Activated T-cell treated with anti-CD3 and anti-CD28 coated beads, Interleukin-2, amount 50 U/mL, for 24 hours (primary cell): ENCODE data around the gene SCG5.

Experiments
- DNase-seq: peaks from one replicate; pipeline ENCODE4 v3.0.0-alpha.2; 2020
- H3K27ac Mint-ChIP-seq: 2 replicates; pipeline ENCODE4 v1.8.0; 2020; ENCODE audit warnings: mild to moderate bottlenecking, mixed read lengths
- H3K27me3 Mint-ChIP-seq: 2 replicates; pipeline ENCODE4 v1.8.0; 2020; ENCODE audit warnings: mixed read lengths
- H3K36me3 Mint-ChIP-seq: 2 replicates; pipeline ENCODE4 v1.8.0; 2020; ENCODE audit warnings: low read depth, mixed read lengths
- H3K4me1 Mint-ChIP-seq: 2 replicates; pipeline ENCODE4 v1.8.0; 2020; ENCODE audit warnings: low read depth, mixed read lengths
- H3K4me3 Mint-ChIP-seq: 2 replicates; pipeline ENCODE4 v1.8.0; 2020; ENCODE audit warnings: mild to moderate bottlenecking, moderate library complexity, mixed read lengths
- H3K9me3 Mint-ChIP-seq: 2 replicates; pipeline ENCODE4 v1.8.0; 2020; ENCODE audit warnings: mixed read lengths

The SCG5 gene

DNA sequence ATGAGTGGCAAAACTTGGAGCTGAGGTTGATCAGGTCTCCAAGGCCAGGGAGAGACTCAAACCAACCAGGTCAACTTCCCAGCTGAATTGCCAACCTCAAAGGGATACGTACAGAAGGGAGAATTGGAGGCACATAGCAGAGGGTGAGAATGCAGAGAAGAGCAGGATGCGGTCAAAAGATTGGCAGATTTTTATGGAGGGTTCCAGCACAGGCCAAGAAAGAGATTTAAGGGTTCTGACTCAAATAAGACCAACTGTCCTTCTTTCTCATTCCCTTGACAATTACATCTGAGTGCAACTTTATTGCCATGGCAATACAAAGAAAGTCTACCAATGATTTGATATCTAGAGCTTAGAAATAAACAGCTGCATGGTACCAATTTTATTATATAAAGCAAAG, 33.2 kb downstream of the SCG5 start:
- DNase-seq: no peak
- H3K4me1 Mint-ChIP-seq: no peaks in the 10 kb centered on the region
- H3K27me3 Mint-ChIP-seq: no peaks in the 10 kb centered on the region
- H3K36me3 Mint-ChIP-seq: no peaks in the 10 kb centered on the region
- H3K27ac Mint-ChIP-seq: no peak overlapping the region
- no peaks in the 10 kb centered on the region for H3K9me3 Mint-ChIP-seq
- no peak overlapping the region for H3K4me3 Mint-ChIP-seq

DNA sequence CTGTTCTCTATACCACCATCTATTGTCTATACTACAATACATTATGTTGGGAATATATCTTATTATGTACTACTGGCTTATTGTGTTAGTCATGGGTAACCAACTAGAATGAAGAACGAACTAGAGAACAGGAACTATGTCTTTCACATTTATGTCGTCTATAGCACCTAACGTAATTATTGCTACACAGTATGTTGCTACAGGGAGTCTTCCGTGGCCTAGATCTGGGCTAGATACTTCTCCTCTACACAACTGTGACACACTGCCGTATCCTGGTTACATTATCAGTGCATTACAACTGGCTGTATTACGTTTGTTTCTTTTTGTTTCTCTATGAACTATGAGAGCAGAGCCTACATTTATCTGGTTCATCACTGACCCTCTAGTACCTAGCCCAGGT, 34.0 kb downstream of the SCG5 start:
- Mint-ChIP-seq H3K4me3 (no peak overlapping the region), H3K27me3 (no peaks in the 10 kb centered on the region), H3K9me3 (no peaks in the 10 kb centered on the region), H3K36me3 (no peaks in the 10 kb centered on the region), H3K4me1 (no peaks in the 10 kb centered on the region), H3K27ac (no peak overlapping the region)
- DNase-seq: no peak

- H3K4me1 Mint-ChIP-seq: no peaks in the 10 kb centered on the region
These were observed 34.7 kb downstream of the SCG5 start for GRCh38 chr15:32676169-32676568.

GRCh38 chr15:32677238-32677750, 35.8 kb downstream of the SCG5 start:
- Mint-ChIP-seq H3K9me3 (no peaks in the 10 kb centered on the region), H3K4me3 (no peak overlapping the region), H3K27ac (no peak overlapping the region), H3K27me3 (no peaks in the 10 kb centered on the region), H3K36me3 (no peaks in the 10 kb centered on the region), H3K4me1 (no peaks in the 10 kb centered on the region)
- no peak for DNase-seq

More at GRCh38 chr15:32676169-32676568, 34.7 kb downstream of the SCG5 start:
- H3K27ac Mint-ChIP-seq: no peak overlapping the region
- H3K9me3 Mint-ChIP-seq: no peaks in the 10 kb centered on the region
- H3K4me3 Mint-ChIP-seq: no peak overlapping the region
- H3K36me3 Mint-ChIP-seq: no peaks in the 10 kb centered on the region
- no peak for DNase-seq
- H3K27me3 Mint-ChIP-seq: no peaks in the 10 kb centered on the region

- DNase-seq: no peak
- Mint-ChIP-seq H3K36me3 (no peaks in the 10 kb centered on the region), H3K4me3 (no peak overlapping the region), H3K4me1 (peaks cover 5% of the 10 kb centered on the region), H3K27ac (no peak overlapping the region), H3K9me3 (no peaks in the 10 kb centered on the region), H3K27me3 (no peaks in the 10 kb centered on the region)
These were observed 37.8 kb downstream of the SCG5 start for GRCh38 chr15:32679298-32679690.

GRCh38 chr15:32682569-32682968, 41.1 kb downstream of the SCG5 start:
- DNase-seq: no peak

GRCh38 chr15:32682977-32683630, 41.6 kb downstream of the SCG5 start:
- peaks cover 8% of the 10 kb centered on the region for H3K4me1 Mint-ChIP-seq
- no peak overlapping the region for H3K27ac Mint-ChIP-seq
- H3K4me3 Mint-ChIP-seq: no peak overlapping the region
- no peaks in the 10 kb centered on the region for H3K36me3 Mint-ChIP-seq
- DNase-seq: no peak
- no peaks in the 10 kb centered on the region for H3K27me3 Mint-ChIP-seq
- H3K9me3 Mint-ChIP-seq: no peaks in the 10 kb centered on the region

More at GRCh38 chr15:32682569-32682968, 41.1 kb downstream of the SCG5 start:
- Mint-ChIP-seq H3K27me3 (no peaks in the 10 kb centered on the region), H3K36me3 (no peaks in the 10 kb centered on the region), H3K4me1 (peaks cover 8% of the 10 kb centered on the region), H3K9me3 (no peaks in the 10 kb centered on the region), H3K27ac (no peak overlapping the region), H3K4me3 (no peak overlapping the region)

GRCh38 chr15:32683906-32684584, 42.5 kb downstream of the SCG5 start:
- no peak for DNase-seq
- no peaks in the 10 kb centered on the region for H3K27me3 Mint-ChIP-seq
- H3K27ac Mint-ChIP-seq: no peak overlapping the region
- no peak overlapping the region for H3K4me3 Mint-ChIP-seq
- peaks cover 8% of the 10 kb centered on the region for H3K4me1 Mint-ChIP-seq
- no peaks in the 10 kb centered on the region for H3K9me3 Mint-ChIP-seq
- no peaks in the 10 kb centered on the region for H3K36me3 Mint-ChIP-seq

DNA sequence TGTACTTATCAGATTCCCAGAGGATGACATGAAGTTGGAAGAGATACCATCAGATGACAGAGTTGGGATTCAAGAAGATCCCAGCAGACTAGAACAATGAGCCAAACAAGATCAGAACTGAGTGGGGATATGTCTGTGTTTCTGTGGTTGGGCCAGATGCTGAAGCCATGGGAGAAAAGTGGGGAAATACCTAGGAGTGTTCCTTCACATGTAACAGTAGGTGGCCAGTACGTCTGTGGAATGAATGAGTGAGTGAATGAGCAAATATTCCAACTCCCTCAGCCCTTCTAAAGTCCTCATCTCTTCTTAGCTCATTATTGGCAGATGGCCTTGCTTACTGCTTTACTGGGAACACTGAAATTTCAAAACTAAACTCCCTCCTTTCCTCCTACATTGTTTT, 44.1 kb downstream of the SCG5 start:
- Mint-ChIP-seq H3K27me3 (no peaks in the 10 kb centered on the region), H3K36me3 (no peaks in the 10 kb centered on the region), H3K9me3 (no peaks in the 10 kb centered on the region), H3K4me3 (no peak overlapping the region), H3K27ac (no peak overlapping the region), H3K4me1 (peaks cover 8% of the 10 kb centered on the region)
- no peak for DNase-seq

DNA sequence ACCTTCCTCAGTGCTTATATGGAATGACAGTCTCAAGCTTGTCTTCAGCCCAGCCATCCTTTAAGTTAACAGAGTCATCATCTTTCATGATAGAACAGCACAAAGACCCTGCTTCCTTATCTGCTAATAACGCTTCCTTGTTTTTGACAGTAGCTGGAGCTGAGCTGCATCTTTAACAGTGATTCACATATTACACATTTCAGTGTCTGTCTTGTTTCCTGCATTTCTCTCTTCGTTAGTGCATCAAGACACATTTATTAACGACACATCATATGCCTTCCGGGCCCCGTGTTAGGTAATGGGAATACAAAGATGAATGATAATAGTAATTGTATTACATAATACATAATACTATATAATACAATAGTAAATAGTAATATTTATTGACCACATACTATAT, 46.0 kb downstream of the SCG5 start:
- H3K4me1 Mint-ChIP-seq: peaks cover 8% of the 10 kb centered on the region
- H3K4me3 Mint-ChIP-seq: no peak overlapping the region
- H3K36me3 Mint-ChIP-seq: no peaks in the 10 kb centered on the region
- no peak overlapping the region for H3K27ac Mint-ChIP-seq
- H3K9me3 Mint-ChIP-seq: no peaks in the 10 kb centered on the region
- no peaks in the 10 kb centered on the region for H3K27me3 Mint-ChIP-seq
- no peak for DNase-seq

DNA sequence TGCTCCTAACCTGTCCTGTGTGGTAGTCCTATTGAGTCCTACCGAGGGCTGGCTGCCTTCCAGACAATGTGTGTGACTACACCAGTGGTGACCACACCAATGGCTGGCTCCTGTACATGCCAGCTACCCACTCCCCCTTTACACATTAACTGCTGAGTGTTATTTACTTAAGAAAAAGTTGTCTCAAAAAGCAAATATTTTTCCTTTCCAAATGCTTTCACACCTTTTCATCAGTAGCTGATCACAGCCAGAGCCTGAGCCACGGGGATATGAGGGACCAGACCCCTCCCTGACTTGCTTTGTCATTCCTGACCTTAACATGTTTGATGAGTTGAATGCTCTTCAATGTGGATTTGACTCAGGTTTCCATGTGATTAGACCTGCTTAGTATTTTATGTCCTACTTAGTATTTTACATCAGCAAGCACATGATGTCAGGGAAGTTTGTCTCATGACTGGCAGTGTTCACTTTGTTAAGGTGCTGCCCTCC, 46.7 kb downstream of the SCG5 start:
- H3K4me3 Mint-ChIP-seq: no peak overlapping the region
- H3K27ac Mint-ChIP-seq: no peak overlapping the region
- DNase-seq: no peak
- H3K4me1 Mint-ChIP-seq: peaks cover 8% of the 10 kb centered on the region
- H3K36me3 Mint-ChIP-seq: no peaks in the 10 kb centered on the region
- no peaks in the 10 kb centered on the region for H3K9me3 Mint-ChIP-seq
- H3K27me3 Mint-ChIP-seq: no peaks in the 10 kb centered on the region

DNA sequence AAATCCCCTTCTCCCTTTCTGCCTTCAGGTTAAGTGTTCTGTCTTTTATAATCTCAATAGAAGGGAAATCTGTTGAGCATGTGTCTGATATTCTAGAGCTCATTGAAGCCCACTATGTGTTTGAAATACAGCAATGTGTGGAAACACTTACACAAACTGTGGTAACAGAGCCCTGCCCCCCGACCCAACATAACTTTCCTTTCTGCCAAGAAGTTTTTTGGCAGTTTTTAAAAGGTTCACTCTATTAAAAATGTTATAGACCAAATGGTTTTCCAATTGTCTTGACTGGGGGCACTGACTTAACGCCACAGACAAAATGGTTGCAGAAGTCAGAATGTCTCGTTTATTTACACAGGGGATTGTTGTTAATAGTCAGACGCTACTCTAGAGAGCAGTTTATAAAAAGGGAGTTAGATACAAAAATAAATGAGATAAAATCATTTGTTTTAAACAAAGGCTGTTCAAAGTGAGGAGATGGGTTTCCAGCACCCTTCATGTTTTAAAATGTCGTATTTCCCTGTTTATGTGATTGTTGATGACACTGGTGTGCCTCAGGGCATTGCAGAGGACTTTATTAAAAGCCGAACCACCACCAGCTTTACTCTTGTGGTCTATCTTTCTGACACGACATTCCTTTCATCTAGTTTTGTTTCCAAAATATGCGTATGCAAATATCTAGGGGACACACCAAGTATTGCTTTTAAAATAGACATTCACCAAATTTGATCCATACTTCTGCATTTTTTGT, 49.6 kb downstream of the SCG5 start:
- Mint-ChIP-seq H3K27ac (no peak overlapping the region), H3K4me1 (no peaks in the 10 kb centered on the region), H3K27me3 (no peaks in the 10 kb centered on the region), H3K9me3 (no peaks in the 10 kb centered on the region), H3K36me3 (no peaks in the 10 kb centered on the region), H3K4me3 (no peak overlapping the region)
- DNase-seq: no peak

- no peaks in the 10 kb centered on the region for H3K4me1 Mint-ChIP-seq
- no peak overlapping the region for H3K4me3 Mint-ChIP-seq
- no peaks in the 10 kb centered on the region for H3K27me3 Mint-ChIP-seq
- no peak for DNase-seq
- H3K27ac Mint-ChIP-seq: no peak overlapping the region
- H3K9me3 Mint-ChIP-seq: no peaks in the 10 kb centered on the region
- no peaks in the 10 kb centered on the region for H3K36me3 Mint-ChIP-seq
These were observed 50.2 kb downstream of the SCG5 start for GRCh38 chr15:32691689-32692038.

- H3K36me3 Mint-ChIP-seq: no peaks in the 10 kb centered on the region
- H3K4me1 Mint-ChIP-seq: no peaks in the 10 kb centered on the region
- no peaks in the 10 kb centered on the region for H3K27me3 Mint-ChIP-seq
- DNase-seq: no peak
- no peak overlapping the region for H3K27ac Mint-ChIP-seq
- H3K4me3 Mint-ChIP-seq: no peak overlapping the region
- no peaks in the 10 kb centered on the region for H3K9me3 Mint-ChIP-seq
These were observed 50.8 kb downstream of the SCG5 start for GRCh38 chr15:32692286-32692685.
